Measurements from ENCODE around the gene SERPINB8. TPM values are rescaled to one million over a fixed set of nuclear protein-coding genes. Genes with fewer than 3 reads are reported as not detected.
A peak's percentile ranks its signal among the peaks of the same experiment; 100 is the strongest.
"Not testable (repeated sequence)": the region's sequence is repeated elsewhere in the genome, so short reads cannot be mapped to it uniquely, and the experiment has no call there.

The SERPINB8 gene
- total and polyA plus RNA-seq, 2 experiments from 2014 or later: 9.3 to 14.7 TPM

DNA sequence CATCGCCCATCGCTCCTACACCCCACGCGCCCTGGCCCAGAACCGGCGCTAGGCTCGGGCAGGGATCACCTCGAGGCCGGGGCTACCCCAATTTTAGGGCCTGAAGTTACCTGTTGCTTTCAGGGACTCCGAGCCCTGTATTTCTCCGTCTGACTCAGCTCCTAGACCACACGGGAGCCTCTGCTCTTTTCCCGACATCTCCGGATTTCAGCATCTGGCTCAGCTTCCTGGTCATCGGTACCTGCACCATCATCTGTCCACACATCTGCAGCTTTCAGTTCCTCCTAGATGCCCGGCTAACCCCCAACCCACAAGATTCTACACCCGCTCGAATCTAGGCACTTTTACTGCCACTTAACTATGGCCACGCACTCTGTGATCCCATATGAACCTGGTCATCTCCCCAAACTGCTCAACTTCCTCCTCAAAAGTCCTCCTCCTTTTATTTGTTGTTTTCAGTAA is 32.9 kb upstream of the SERPINB8 start:
- Histone ChIP-seq H3K4me2 (peak overlapping the region; percentile 98), H3K27me3 (peaks cover 22% of the 10 kb centered on the region), H3K36me3 (replicated peaks; ENCODE audit: insufficient read depth, low read depth) (no peaks in the 10 kb centered on the region), H4K20me1 (ENCODE audit: insufficient read depth, poor library complexity, severe bottlenecking) (no peaks in the 10 kb centered on the region), H3K4me1 (ENCODE audit: insufficient read depth) (peaks cover 3% of the 10 kb centered on the region), H2AFZ (peak overlapping the region; percentile 99), H3K79me2 (no peaks in the 10 kb centered on the region), H3K9me2 (replicated peaks; ENCODE audit: insufficient read depth) (no peaks in the 10 kb centered on the region), H3K27ac (no peak overlapping the region), H3K4me3 (peak overlapping the region; percentile 17), H3K9me3 (ENCODE audit: low read depth) (no peaks in the 10 kb centered on the region)
- 57% methylated on average over 19 of the region's 19 CpGs for WGBS (ENCODE audit: low lambda C conversion rate, missing lambda C conversion rate)
- no peak for DNase-seq (ENCODE audit: low spot score)
- TF ChIP-seq EZH2 (IDR thresholded peaks at IDR 0.05; ENCODE audit: borderline replicate concordance) (no peak), EZH2phosphoT487 (IDR thresholded peaks at IDR 0.05; ENCODE audit: low read depth, severe bottlenecking, unreplicated experiment) (no peak)
- TF ChIP-seq, protein P1, sequence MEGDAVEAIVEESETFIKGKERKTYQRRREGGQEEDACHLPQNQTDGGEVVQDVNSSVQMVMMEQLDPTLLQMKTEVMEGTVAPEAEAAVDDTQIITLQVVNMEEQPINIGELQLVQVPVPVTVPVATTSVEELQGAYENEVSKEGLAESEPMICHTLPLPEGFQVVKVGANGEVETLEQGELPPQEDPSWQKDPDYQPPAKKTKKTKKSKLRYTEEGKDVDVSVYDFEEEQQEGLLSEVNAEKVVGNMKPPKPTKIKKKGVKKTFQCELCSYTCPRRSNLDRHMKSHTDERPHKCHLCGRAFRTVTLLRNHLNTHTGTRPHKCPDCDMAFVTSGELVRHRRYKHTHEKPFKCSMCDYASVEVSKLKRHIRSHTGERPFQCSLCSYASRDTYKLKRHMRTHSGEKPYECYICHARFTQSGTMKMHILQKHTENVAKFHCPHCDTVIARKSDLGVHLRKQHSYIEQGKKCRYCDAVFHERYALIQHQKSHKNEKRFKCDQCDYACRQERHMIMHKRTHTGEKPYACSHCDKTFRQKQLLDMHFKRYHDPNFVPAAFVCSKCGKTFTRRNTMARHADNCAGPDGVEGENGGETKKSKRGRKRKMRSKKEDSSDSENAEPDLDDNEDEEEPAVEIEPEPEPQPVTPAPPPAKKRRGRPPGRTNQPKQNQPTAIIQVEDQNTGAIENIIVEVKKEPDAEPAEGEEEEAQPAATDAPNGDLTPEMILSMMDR (IDR thresholded peaks at IDR 0.05; ENCODE audit: poor library complexity): no peak

DNA sequence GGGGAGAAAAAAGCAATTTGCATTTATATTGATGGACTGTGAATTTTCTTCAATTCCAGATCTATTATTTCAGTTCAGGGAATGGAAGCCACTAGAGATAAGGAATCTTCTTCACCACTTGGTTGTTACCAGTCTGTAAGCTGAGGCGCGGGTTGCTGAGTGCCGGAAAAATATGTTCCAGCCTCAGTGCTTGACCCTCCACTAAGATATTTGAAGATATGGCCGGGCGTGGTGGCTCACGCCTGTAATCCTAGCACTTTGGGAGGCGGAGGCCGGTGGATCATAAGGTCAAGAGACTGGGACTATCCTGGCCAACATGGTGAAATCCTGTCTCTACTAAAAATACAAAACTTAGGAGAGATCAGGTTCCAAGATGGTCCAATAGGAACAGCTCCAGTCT is 29.9 kb upstream of the SERPINB8 start:
- no peaks in the 10 kb centered on the region for H3K9me3 ChIP-seq (ENCODE audit: low read depth)
- WGBS (ENCODE audit: low lambda C conversion rate, missing lambda C conversion rate): 95% methylated on average over 8 of the region's 8 CpGs
- no peaks in the 10 kb centered on the region for H3K79me2 ChIP-seq
- H2AFZ ChIP-seq: no peak overlapping the region
- peaks cover 18% of the 10 kb centered on the region for H3K27me3 ChIP-seq
- H3K4me3 ChIP-seq: no peak overlapping the region
- no peak for DNase-seq (ENCODE audit: low spot score)
- H4K20me1 ChIP-seq (ENCODE audit: insufficient read depth, poor library complexity, severe bottlenecking): no peaks in the 10 kb centered on the region
- no peak overlapping the region for H3K27ac ChIP-seq
- no peaks in the 10 kb centered on the region for H3K36me3 ChIP-seq (replicated peaks; ENCODE audit: insufficient read depth, low read depth)
- TF ChIP-seq, protein P1 (IDR thresholded peaks at IDR 0.05; ENCODE audit: poor library complexity): no peak
- TF ChIP-seq EZH2phosphoT487 (IDR thresholded peaks at IDR 0.05; ENCODE audit: low read depth, severe bottlenecking, unreplicated experiment) (no peak), EZH2 (IDR thresholded peaks at IDR 0.05; ENCODE audit: borderline replicate concordance) (no peak)
- no peaks in the 10 kb centered on the region for H3K9me2 ChIP-seq (replicated peaks; ENCODE audit: insufficient read depth)
- H3K4me2 ChIP-seq: no peak overlapping the region
- H3K4me1 ChIP-seq (ENCODE audit: insufficient read depth): peaks cover 3% of the 10 kb centered on the region

DNA sequence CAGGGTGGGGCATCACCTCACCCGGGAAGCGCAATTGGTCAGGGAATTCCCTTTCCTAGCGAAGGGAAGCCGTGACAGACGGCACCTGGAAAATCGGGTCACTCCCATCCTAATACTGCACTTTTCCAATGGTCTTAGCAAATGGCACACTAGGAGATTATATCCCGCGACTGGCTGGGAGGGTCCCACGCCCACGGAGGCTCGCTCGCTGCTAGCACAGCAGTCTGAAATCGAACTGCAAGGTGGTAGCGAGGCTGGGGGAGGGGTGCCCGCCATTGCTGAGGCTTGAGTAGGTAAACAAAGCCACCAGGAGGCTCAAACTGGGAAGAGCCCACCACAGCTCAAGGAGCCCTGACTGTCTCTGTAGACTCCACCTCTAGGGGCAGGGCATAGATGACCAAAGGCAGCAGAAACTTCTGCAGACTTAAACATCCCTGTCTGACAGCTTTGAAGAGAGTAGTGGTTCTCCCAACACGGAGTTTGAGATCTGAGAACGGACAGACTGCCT is 29.3 kb upstream of the SERPINB8 start:
- H3K4me1 ChIP-seq (ENCODE audit: insufficient read depth); H3K9me2 ChIP-seq (replicated peaks; ENCODE audit: insufficient read depth); H3K4me2 ChIP-seq; H4K20me1 ChIP-seq (ENCODE audit: insufficient read depth, poor library complexity, severe bottlenecking); H3K79me2 ChIP-seq; H3K4me3 ChIP-seq; DNase-seq (ENCODE audit: low spot score); H3K27ac ChIP-seq; H3K9me3 ChIP-seq (ENCODE audit: low read depth); H3K36me3 ChIP-seq (replicated peaks; ENCODE audit: insufficient read depth, low read depth); H2AFZ ChIP-seq: not testable (repeated sequence)
- 81% methylated on average over 17 of the region's 17 CpGs for WGBS (ENCODE audit: low lambda C conversion rate, missing lambda C conversion rate)
- peaks cover 14% of the 10 kb centered on the region for H3K27me3 ChIP-seq

DNA sequence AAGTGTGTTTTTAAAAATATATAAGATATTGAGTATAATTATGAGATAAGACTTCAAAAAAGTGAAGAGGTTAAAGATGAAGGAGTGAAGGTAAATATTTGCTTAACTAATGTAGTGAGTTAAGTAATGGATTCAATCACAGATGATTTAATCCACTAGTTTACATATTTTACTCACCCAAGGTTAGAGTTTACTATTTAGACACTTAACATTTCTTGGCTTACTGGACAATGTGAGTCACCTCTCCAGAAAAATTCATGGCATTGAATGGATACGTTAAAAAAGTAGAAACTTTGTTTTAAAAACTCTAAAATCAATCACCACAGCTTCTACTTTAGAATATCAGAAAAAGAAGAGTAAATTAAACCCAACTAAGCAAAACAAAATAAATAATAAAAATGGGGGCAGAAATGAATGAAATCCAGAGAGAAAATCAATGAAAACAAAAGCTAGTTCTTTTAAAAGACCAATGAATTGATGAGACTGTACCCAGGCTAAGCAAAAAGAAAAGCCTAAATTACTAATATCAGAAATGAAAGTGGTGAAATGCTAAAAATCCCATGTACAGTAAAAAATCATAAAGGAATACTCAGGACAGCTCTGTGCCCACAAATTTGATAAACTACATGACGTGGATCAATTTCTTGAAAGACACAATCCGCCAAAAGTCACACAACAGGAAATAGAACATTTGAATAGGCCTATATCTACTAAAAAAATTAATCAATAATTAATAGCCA is 22.7 kb upstream of the SERPINB8 start:
- Histone ChIP-seq H3K9me3 (ENCODE audit: low read depth) (peaks cover 5% of the 10 kb centered on the region), H2AFZ (no peak overlapping the region), H4K20me1 (ENCODE audit: insufficient read depth, poor library complexity, severe bottlenecking) (no peaks in the 10 kb centered on the region), H3K9me2 (replicated peaks; ENCODE audit: insufficient read depth) (no peaks in the 10 kb centered on the region), H3K4me1 (ENCODE audit: insufficient read depth) (no peaks in the 10 kb centered on the region), H3K4me2 (no peak overlapping the region), H3K4me3 (no peak overlapping the region), H3K27me3 (no peaks in the 10 kb centered on the region), H3K27ac (no peak overlapping the region), H3K36me3 (replicated peaks; ENCODE audit: insufficient read depth, low read depth) (no peaks in the 10 kb centered on the region), H3K79me2 (no peaks in the 10 kb centered on the region)
- TF ChIP-seq, protein P1 (IDR thresholded peaks at IDR 0.05; ENCODE audit: poor library complexity): no peak
- TF ChIP-seq EZH2phosphoT487 (IDR thresholded peaks at IDR 0.05; ENCODE audit: low read depth, severe bottlenecking, unreplicated experiment): no peak
- no peak for TF ChIP-seq EZH2 (IDR thresholded peaks at IDR 0.05; ENCODE audit: borderline replicate concordance)
- no peak for DNase-seq (ENCODE audit: low spot score)
- 89% methylated on average over 3 of the region's 3 CpGs for WGBS (ENCODE audit: low lambda C conversion rate, missing lambda C conversion rate)

Measured in hepatocyte (in vitro differentiated cells).